Activated naive CD4-positive, alpha-beta T cell treated with anti-CD3 and anti-CD28 coated beads for 36 hours (primary cell): ENCODE data around the gene SIGLEC12. TPM values are rescaled to one million over a fixed set of nuclear protein-coding genes. Genes with fewer than 3 reads are reported as not detected.
"Not testable (repeated sequence)": the region's sequence is repeated elsewhere in the genome, so short reads cannot be mapped to it uniquely, and the experiment has no call there.

Experiments
- CTCF ChIA-PET: fragments of 350-600 bp; sonication (Branson Sonifier 250); formaldehyde crosslinking; loops from one replicate; lab custom pipeline; 2021; ENCODE audit warnings: antibody characterized with exemption; lab: Charles Lee
- DNase-seq: peaks from one replicate; pipeline ENCODE4 v3.0.0-alpha.2; 2020
- H3K27ac Mint-ChIP-seq: one replicate; pipeline ENCODE4 v1.8.0; 2021; ENCODE audit warnings: mild to moderate bottlenecking, mixed read lengths
- H3K27me3 Mint-ChIP-seq: one replicate; pipeline ENCODE4 v1.8.0; 2021; ENCODE audit warnings: low read depth, mixed read lengths
- H3K36me3 Mint-ChIP-seq: one replicate; pipeline ENCODE4 v1.8.0; 2021; ENCODE audit warnings: low read depth, mixed read lengths
- H3K4me1 Mint-ChIP-seq: one replicate; pipeline ENCODE4 v1.8.0; 2021; ENCODE audit warnings: low read depth, mixed read lengths
- H3K4me3 Mint-ChIP-seq: one replicate; pipeline ENCODE4 v1.8.0; 2021; ENCODE audit warnings: mild to moderate bottlenecking, moderate library complexity, mixed read lengths
- H3K9me3 Mint-ChIP-seq: one replicate; pipeline ENCODE4 v1.8.0; 2021; ENCODE audit warnings: mixed read lengths
- intact Hi-C: fragments of 100-400 bp; cut with micrococcal nuclease; formaldehyde crosslinking; loops from one replicate; pipeline ENCODE4 v1.15.1; 2023
- total RNA-seq, 2 experiments: library from RNA; stranded (reverse); gene quantifications; one replicate each; pipeline ENCODE4 v1.2.3, GENCODE V29; 2021

Gene SIGLEC12
- total RNA-seq, 2 experiments from 2014 or later, result not detected

DNA sequence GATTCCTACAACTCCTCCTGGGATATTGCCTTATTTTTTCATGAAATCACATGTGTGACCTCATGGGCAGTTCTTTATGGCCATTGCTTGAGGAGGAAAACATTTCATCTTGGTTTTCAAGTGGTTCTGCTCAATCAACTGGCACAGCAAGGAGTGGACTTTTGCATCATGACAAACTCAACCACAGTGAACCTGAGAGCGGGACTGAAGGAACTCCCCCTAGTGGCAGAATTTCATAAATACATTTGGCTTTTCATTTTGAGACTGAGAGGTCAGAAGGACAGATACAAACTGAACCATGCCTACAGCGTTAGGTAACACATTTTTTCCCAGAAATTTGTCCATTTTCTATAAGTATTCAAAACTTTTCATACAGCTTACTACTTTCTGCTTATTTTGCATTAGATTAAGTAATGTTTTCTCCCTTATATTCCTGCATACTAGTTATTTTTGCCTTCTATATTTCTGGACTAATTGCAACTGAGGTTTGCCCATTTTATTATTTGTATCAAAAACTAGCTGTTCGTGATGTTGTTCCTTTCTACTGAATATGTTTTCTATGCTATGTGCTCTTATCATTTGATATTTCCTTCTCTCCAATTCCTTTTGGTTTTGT, 13.4 kb upstream of the SIGLEC12 start:
- peak; percentile 31 for DNase-seq
- Mint-ChIP-seq H3K27ac (no peak overlapping the region), H3K9me3 (no peaks in the 10 kb centered on the region), H3K27me3 (peaks cover 15% of the 10 kb centered on the region), H3K4me1 (no peaks in the 10 kb centered on the region), H3K4me3 (no peak overlapping the region), H3K36me3 (no peaks in the 10 kb centered on the region)
- CTCF ChIA-PET, result interaction anchor here (0.5 to 4.6 kb wide), 23 partner anchors 8 to 1489 kb away, joined by 3 to 57 read pairs (median 4); no protein-coding TSS in a partner anchor
- intact Hi-C loops, result loop anchor here (1.0 to 10.0 kb wide), 4 partner anchors 42 to 178 kb away; partner anchors contain the start of gene C19orf84

DNA sequence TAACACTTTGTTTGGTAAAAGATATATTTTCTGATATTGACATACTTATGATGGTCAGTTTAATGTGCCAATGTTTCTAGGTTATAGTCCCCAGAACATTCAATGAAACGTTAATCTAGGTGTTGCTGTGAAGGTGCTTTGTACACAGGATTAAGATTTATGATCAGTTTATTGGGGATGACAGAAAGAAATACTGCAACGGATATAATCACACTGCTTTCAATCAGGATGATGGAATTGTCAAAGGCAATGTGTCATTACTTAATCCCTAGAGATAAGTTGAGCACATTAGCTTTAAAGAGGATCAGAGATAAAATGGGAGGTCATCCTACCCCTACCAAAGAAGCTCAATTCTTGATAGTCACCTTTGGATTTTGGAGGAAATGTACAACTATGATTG, 12.4 kb upstream of the SIGLEC12 start:
- Mint-ChIP-seq H3K9me3 (no peaks in the 10 kb centered on the region), H3K27me3 (peaks cover 14% of the 10 kb centered on the region)

DNA sequence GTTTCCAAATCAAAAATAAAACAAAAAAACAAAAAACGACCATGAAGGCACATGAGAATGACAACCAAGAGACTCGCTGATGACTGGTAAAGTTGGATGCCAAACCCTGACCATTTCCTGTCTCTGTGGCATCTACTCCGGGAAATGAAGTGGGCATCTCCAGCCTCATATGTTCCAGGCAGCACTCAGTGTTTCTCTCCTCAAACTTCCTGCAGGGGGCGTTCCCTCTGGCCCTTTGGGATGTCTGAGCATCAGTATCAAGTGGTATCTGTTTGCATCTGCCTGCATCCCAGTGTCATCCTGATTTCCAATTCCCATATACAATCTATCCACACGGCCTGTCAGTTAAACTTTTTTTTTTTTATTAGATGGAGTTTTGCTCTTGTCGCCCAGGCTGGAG, 9.8 kb upstream of the SIGLEC12 start:
- Mint-ChIP-seq H3K36me3 (no peaks in the 10 kb centered on the region), H3K9me3 (no peaks in the 10 kb centered on the region), H3K4me3 (no peak overlapping the region), H3K27ac (no peak overlapping the region), H3K4me1 (no peaks in the 10 kb centered on the region), H3K27me3 (peaks cover 12% of the 10 kb centered on the region)
- DNase-seq, result peak; percentile 27
- CTCF ChIA-PET, result interaction anchor here (1.2 kb wide), 1 partner anchor 38 kb away, joined by 4 read pairs; no protein-coding TSS in a partner anchor
- intact Hi-C loops, result loop anchor here (10.0 kb wide), 1 partner anchor 117 kb away; the partner anchor contains the start of gene C19orf84

More for the DNA sequence above, 12.4 kb upstream of the SIGLEC12 start:
- CTCF ChIA-PET, result interaction anchor here (0.5 to 4.6 kb wide), 16 partner anchors 7 to 216 kb away, joined by 3 to 57 read pairs (median 3); no protein-coding TSS in a partner anchor
- no peak overlapping the region for H3K4me3 Mint-ChIP-seq
- intact Hi-C loops, result loop anchor here (10.0 kb wide), 1 partner anchor 119 kb away; the partner anchor contains the start of gene C19orf84
- DNase-seq, result no peak
- H3K27ac Mint-ChIP-seq, result no peak overlapping the region
- H3K4me1 Mint-ChIP-seq, result no peaks in the 10 kb centered on the region
- H3K36me3 Mint-ChIP-seq, result no peaks in the 10 kb centered on the region

DNA sequence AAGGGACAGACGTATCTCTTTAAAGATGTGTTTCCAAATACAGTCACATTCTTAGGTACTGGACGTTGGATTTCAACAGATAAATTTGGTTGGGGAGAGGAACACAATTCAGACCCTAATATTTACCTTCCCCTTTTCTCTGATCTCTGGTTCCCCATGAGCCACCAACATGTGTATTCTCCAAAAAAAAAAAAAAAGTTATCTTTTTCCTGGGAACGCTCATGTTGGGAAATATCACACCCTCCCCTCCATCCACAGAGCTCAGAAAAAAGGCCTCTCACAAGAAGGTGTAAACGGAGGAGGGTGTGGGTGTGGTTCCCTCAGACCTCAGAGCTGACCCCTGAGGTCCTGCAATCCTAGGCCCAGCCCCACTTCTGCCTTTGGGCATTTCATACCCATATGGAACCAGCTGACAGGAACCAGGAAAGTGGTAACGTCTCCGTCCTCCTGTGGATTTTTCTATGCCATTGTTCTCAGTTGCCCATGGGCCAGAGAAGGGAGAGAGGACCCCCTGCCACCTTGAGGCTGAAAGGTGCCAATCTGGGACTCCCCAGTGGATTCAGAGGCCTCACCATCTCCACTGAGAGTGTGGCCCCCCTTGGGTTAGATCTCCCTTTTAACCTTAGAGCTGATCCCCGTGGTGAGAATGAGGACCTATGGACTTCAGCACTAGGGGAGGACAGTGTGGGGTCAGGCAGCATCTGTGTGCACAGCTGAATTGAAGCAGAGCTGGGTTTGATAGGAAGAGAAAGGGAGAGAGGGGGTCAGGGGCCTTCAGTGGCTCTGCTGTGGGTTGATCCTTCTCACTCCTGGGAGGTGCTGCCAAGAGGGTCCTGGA, 8.4 kb upstream of the SIGLEC12 start:
- H3K36me3 Mint-ChIP-seq, result no peaks in the 10 kb centered on the region
- peaks cover 12% of the 10 kb centered on the region for H3K27me3 Mint-ChIP-seq
- H3K4me1 Mint-ChIP-seq, result no peaks in the 10 kb centered on the region
- DNase-seq, result no peak
- H3K9me3 Mint-ChIP-seq, result no peaks in the 10 kb centered on the region
- CTCF ChIA-PET, result interaction anchor here (0.6 to 0.9 kb wide), 3 partner anchors 29 to 1680 kb away, joined by 3 read pairs; no protein-coding TSS in a partner anchor
- intact Hi-C loops, result loop anchor here (10.0 kb wide), 1 partner anchor 115 kb away; the partner anchor contains the start of gene C19orf84
- no peak overlapping the region for H3K4me3 Mint-ChIP-seq
- H3K27ac Mint-ChIP-seq, result no peak overlapping the region

DNA sequence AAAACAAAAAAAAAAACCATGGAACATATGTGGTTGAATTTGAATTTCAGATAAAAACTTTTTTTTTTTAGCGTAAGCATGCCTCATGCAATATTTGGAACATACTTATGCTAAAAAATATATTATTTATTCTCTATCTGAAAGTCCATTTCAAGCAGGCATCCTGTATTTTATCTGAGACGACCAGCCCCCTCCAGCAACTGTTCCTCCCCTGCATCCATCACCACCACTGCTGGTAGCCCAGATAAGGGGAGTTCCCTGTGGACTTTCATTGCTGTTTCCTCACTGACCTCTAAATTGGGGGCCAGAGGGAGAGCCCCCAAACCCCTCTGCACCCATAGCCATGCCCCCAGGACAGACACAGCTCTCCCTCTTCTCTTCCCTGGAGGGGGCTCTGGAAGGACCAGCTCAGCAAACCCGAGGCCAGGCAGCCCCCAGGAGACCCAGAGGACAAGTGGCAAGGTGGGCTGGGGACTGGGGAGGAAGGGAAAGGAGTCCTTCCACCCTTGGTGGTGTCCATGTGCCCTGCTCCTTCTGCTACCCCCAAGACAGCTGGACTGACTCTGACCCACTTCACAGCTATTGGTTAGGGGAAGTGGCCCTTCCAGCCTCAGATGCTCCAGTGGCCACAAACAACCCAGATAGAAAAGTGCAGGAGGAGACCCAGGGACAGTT, 6.6 kb upstream of the SIGLEC12 start:
- no peaks in the 10 kb centered on the region for H3K4me1 Mint-ChIP-seq
- intact Hi-C loops, result no loop called here
- no peak overlapping the region for H3K27ac Mint-ChIP-seq
- H3K36me3 Mint-ChIP-seq, result no peaks in the 10 kb centered on the region
- H3K4me3 Mint-ChIP-seq, result no peak overlapping the region
- no peak for DNase-seq
- peaks cover 11% of the 10 kb centered on the region for H3K27me3 Mint-ChIP-seq
- no peaks in the 10 kb centered on the region for H3K9me3 Mint-ChIP-seq
- CTCF ChIA-PET, result no interaction called here

DNA sequence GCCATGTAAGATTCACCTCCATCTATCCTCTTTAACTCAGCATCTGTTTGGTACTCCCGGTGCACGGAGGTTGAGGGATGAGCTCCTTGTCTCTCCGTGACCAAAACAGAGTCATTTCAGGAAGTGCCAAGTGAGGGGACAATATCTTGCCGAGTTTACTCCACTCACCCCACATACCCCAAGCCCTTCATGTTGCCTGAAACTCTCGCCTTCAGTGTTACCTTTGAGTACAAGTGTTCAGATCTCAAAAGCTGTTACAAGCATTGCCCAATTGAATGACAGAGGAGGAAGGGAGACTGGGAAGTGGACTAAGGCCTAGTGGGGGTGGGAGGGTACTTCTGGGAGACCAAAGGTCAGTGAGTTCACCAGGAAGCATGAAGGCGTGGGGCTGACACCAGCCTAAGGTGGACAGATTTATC, 6.0 kb upstream of the SIGLEC12 start:
- H3K9me3 Mint-ChIP-seq, result peaks cover 2% of the 10 kb centered on the region
- intact Hi-C loops, result no loop called here
- no peak for DNase-seq
- CTCF ChIA-PET, result interaction anchor here (0.7 kb wide), 1 partner anchor 28 kb away, joined by 3 read pairs; no protein-coding TSS in a partner anchor
- H3K27ac Mint-ChIP-seq, result no peak overlapping the region
- no peaks in the 10 kb centered on the region for H3K36me3 Mint-ChIP-seq
- H3K4me3 Mint-ChIP-seq, result no peak overlapping the region
- peaks cover 7% of the 10 kb centered on the region for H3K27me3 Mint-ChIP-seq
- H3K4me1 Mint-ChIP-seq, result no peaks in the 10 kb centered on the region

DNA sequence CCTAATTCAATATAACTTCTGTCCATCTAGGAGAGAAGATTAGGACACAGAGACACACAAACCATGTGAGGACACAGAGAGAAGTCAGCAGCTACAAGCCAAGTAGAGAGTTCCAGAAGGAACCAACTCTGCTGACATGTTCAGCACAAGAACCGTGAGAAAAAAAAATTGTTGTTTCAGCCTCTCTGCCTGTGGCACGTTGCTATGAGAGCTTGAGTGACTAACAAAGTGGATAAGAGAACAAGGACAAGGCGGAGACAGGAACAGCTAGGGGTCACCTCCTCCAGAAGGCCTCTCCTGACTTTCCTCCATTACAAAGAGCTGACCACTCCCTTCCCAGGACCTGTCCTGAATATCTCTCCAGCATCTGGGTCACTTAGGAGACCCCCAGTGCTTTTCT, 5.6 kb upstream of the SIGLEC12 start:
- Mint-ChIP-seq H3K4me1 (no peaks in the 10 kb centered on the region), H3K4me3 (no peak overlapping the region), H3K27ac (no peak overlapping the region), H3K36me3 (no peaks in the 10 kb centered on the region), H3K9me3 (peaks cover 2% of the 10 kb centered on the region), H3K27me3 (peaks cover 7% of the 10 kb centered on the region)
- no peak for DNase-seq
- intact Hi-C loops, result no loop called here
- CTCF ChIA-PET, result interaction anchor here (0.7 to 1.1 kb wide), 2 partner anchors 7 to 28 kb away, joined by 3 read pairs; no protein-coding TSS in a partner anchor

DNA sequence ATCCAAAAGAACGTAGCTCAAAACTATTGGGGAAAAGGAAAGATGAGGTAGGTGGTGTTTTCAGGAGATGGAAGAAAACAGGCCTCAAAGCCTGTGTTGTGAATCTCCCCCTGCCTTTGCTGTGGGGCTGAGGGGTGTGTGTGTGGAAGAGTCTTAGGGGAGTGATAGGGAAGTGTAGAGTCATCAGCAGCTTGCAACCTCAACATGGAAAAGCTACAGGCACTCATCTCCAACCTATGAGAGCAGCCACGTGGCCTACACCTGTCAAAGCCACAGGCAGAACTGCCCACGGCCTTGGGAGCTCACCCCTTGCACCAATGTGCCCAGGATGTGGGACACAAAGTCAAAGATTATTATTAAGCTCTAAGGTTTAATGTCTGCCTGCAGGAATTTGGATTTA, 4.3 kb upstream of the SIGLEC12 start:
- H3K4me3 Mint-ChIP-seq, result no peak overlapping the region
- DNase-seq, result no peak
- H3K4me1 Mint-ChIP-seq, result peaks cover 9% of the 10 kb centered on the region
- no peaks in the 10 kb centered on the region for H3K36me3 Mint-ChIP-seq
- H3K27ac Mint-ChIP-seq, result no peak overlapping the region
- H3K27me3 Mint-ChIP-seq, result peaks cover 5% of the 10 kb centered on the region
- H3K9me3 Mint-ChIP-seq, result peaks cover 2% of the 10 kb centered on the region
- intact Hi-C loops, result no loop called here
- CTCF ChIA-PET, result interaction anchor here (0.6 to 3.8 kb wide), 4 partner anchors 9 to 130 kb away, joined by 3 to 20 read pairs (median 4); no protein-coding TSS in a partner anchor

DNA sequence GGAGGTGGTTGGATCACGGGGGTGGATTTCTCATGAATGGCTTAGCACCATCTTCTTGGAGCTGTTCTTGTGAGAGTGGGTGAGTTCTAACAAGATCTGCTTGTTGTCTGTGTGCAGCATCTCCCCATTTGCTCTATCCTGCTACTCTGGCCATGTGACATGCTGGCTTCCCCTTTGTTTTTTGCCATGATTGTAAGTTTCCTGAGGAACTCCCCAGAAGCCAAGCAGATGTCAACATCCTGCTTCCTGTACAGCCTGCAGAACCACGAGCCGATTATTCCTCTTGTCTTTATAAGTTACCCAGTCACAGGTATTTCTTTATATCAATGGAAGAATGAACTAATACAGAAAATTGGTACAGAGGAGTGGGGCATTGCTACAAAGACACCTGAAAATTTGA, 2.3 kb upstream of the SIGLEC12 start:
- DNase-seq, result no peak
- H3K27ac Mint-ChIP-seq, result no peak overlapping the region
- CTCF ChIA-PET, result interaction anchor here (3.8 kb wide), 1 partner anchor 11 kb away, joined by 20 read pairs; no protein-coding TSS in a partner anchor
- peaks cover 2% of the 10 kb centered on the region for H3K27me3 Mint-ChIP-seq
- no peak overlapping the region for H3K4me3 Mint-ChIP-seq
- H3K9me3 Mint-ChIP-seq, result peaks cover 2% of the 10 kb centered on the region
- intact Hi-C loops, result no loop called here
- peaks cover 9% of the 10 kb centered on the region for H3K4me1 Mint-ChIP-seq
- no peaks in the 10 kb centered on the region for H3K36me3 Mint-ChIP-seq

DNA sequence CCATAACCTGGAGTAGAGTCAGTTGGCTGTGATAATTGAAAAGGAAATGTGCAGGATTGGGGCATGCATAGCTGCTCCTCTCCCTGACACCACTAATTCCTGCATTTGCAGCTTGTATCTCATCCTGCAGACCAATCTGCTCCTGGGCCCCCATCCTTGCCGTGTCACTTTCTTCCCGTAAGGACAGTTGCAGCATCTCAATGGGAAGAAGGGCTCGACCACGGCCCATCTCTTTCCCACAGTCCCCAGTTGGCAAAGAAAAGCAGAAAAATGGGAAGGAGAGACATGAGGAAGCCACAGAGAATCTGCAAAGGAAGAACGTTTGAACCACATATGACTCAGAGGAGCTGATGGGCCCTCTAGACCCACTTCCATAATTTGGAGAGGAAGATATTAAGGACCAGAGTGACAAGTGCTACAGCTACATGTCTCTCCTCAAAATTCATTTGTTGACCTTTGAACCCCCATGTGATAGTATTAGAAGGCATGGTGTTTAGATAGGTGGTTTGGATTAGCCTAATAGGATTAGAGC, 1.8 kb upstream of the SIGLEC12 start:
- Mint-ChIP-seq H3K27me3 (no peaks in the 10 kb centered on the region), H3K27ac (no peak overlapping the region), H3K4me1 (peaks cover 9% of the 10 kb centered on the region), H3K9me3 (peaks cover 2% of the 10 kb centered on the region), H3K4me3 (no peak overlapping the region), H3K36me3 (no peaks in the 10 kb centered on the region)
- CTCF ChIA-PET, result interaction anchor here (3.8 kb wide), 1 partner anchor 11 kb away, joined by 20 read pairs; no protein-coding TSS in a partner anchor
- no peak for DNase-seq
- intact Hi-C loops, result no loop called here

DNA sequence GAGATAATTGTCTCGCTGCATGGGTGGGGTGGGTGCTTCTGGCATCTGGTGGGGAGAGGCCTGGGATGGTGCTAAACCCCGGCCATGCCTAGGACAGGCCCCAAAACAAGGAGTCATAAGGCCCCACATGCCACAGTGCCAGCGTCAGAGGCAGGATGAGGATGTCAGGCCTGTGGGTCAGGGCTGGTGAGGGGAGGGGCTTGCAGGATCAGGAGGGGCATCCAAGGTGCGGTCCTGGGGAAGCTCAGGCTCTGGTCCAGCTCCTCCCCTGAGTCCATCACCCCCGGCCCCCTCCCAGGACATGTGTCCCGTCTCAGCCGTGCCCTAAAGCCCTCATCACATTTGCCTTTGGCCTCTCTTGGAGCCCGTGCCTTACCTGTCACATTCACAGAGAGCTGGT, 669 bp downstream of the SIGLEC12 start:
- H3K4me1 Mint-ChIP-seq, H3K27me3 Mint-ChIP-seq, DNase-seq, H3K9me3 Mint-ChIP-seq, H3K27ac Mint-ChIP-seq, H3K4me3 Mint-ChIP-seq, CTCF ChIA-PET, H3K36me3 Mint-ChIP-seq, intact Hi-C loops: not testable (repeated sequence)
